ENCODE results near the gene KIR2DL4. TPM values are rescaled to one million over a fixed set of nuclear protein-coding genes. Genes with fewer than 3 reads are reported as not detected.

KIR2DL4 gene
- total RNA-seq, 1 donor from 2014 or later: not detected

Small RNA genes within 50 kb of the gene (small RNA-seq; reads per million reads assigned to genes)
- not detected for gene KIR3DP1 (ENCODE audit: low replicate concordance)

Other genes with a start within 250 kb of the KIR2DL4 start
- not detected for gene LILRA2, start 229.8 kb upstream of the KIR2DL4 start, total RNA-seq
- gene LILRA1, start 210.0 kb upstream of the KIR2DL4 start, total RNA-seq: 0.51 TPM
- 0.51 TPM for gene LILRB1, start 173.1 kb upstream of the KIR2DL4 start, total RNA-seq
- gene LILRB4, start 140.6 kb upstream of the KIR2DL4 start, total RNA-seq: 0.51 TPM
- gene KIR3DL3, start 79.2 kb upstream of the KIR2DL4 start, total RNA-seq: not detected
- gene KIR2DL3, start 65.1 kb upstream of the KIR2DL4 start, total RNA-seq: not detected
- not detected for gene KIR2DL1, start 33.8 kb upstream of the KIR2DL4 start, total RNA-seq
- gene KIR3DL1, start 12.9 kb downstream of the KIR2DL4 start, total RNA-seq: not detected
- gene KIR2DS4, start 29.1 kb downstream of the KIR2DL4 start, total RNA-seq: not detected
- gene KIR3DL2, start 46.8 kb downstream of the KIR2DL4 start, total RNA-seq: not detected
- 2.6 TPM for gene FCAR, start 70.6 kb downstream of the KIR2DL4 start, total RNA-seq
- not detected for gene NCR1, start 102.5 kb downstream of the KIR2DL4 start, total RNA-seq
- not detected for gene NLRP7, start 143.9 kb downstream of the KIR2DL4 start, total RNA-seq
- gene NLRP2, start 162.8 kb downstream of the KIR2DL4 start, total RNA-seq: 7.3 TPM
- gene GP6, start 234.7 kb downstream of the KIR2DL4 start, total RNA-seq: 0.21 TPM

All from tongue (tissue), 2 donors.